GM12872 (cell line): ENCODE results near the gene RNF220.

Source experiments
- CTCF ChIP-seq: IDR thresholded peaks from 3 replicates; pipeline ENCODE4 v1.5.1; 2011; ENCODE audit warnings: low read depth, mild to moderate bottlenecking, low read length, moderate library complexity; ENCODE audit not compliant: insufficient read depth

RNF220 gene

GRCh38 chr1:44566281-44567046 is 161.4 kb downstream of the RNF220 start:
- no peak for TF ChIP-seq CTCF

GRCh38 chr1:44568128-44568900 is 163.3 kb downstream of the RNF220 start:
- no peak for TF ChIP-seq CTCF

- TF ChIP-seq CTCF: no peak
Measured at GRCh38 chr1:44569491-44569890, 164.4 kb downstream of the RNF220 start.

- peak; percentile 69 for TF ChIP-seq CTCF
Measured at GRCh38 chr1:44571712-44572571, 166.9 kb downstream of the RNF220 start.

- TF ChIP-seq CTCF: no peak
Measured at GRCh38 chr1:44572572-44572879, 167.5 kb downstream of the RNF220 start.

- TF ChIP-seq CTCF: no peak
Measured at GRCh38 chr1:44575396-44575795, 170.3 kb downstream of the RNF220 start.
